Hematopoietic multipotent progenitor cell treated with erythropoietin and hydrocortisone succinate and interleukin-3 and kit ligand, for 4 days (in vitro differentiated cells): Measurements from ENCODE around the gene YIF1B.
A peak's percentile ranks its signal among the peaks of the same experiment; 100 is the strongest.
"Not testable (repeated sequence)": the region's sequence is repeated elsewhere in the genome, so short reads cannot be mapped to it uniquely, and the experiment has no call there.

Source experiments
- DNase-seq: peaks from one replicate; pipeline ENCODE4 v3.0.0-alpha.2; 2015

The YIF1B gene

GRCh38 chr19:38270587-38271167, 45.1 kb downstream of the YIF1B start:
- peak; percentile 84 for DNase-seq

GRCh38 chr19:38268539-38268938, 47.2 kb downstream of the YIF1B start:
- DNase-seq: peak; percentile 56

GRCh38 chr19:38267761-38268483, 47.8 kb downstream of the YIF1B start:
- peak; percentile 62 for DNase-seq

- no peak for DNase-seq
Observed at GRCh38 chr19:38266981-38267597, 48.7 kb downstream of the YIF1B start.

GRCh38 chr19:38265921-38266429, 49.8 kb downstream of the YIF1B start:
- no peak for DNase-seq

GRCh38 chr19:38265213-38265861, 50.4 kb downstream of the YIF1B start:
- peak; percentile 84 for DNase-seq

- DNase-seq: peak; percentile 75
Observed at GRCh38 chr19:38264486-38265212, 51.1 kb downstream of the YIF1B start, which contains the start of gene SPINT2. TSS of gene SPINT2 (plus strand) at chr19:38264573. CDS start at chr19:38264893, 320 bp downstream.

- DNase-seq: peak; percentile 81
Observed at GRCh38 chr19:38263689-38264485, 51.9 kb downstream of the YIF1B start.

- no peak for DNase-seq
Observed at GRCh38 chr19:38262585-38263268, 53.0 kb downstream of the YIF1B start.

- not testable (repeated sequence) for DNase-seq
Observed at GRCh38 chr19:38261942-38262341, 53.8 kb downstream of the YIF1B start.

- peak; percentile 69 for DNase-seq
Observed at GRCh38 chr19:38255383-38256014, 60.2 kb downstream of the YIF1B start.

GRCh38 chr19:38253788-38254187, 62.0 kb downstream of the YIF1B start:
- no peak for DNase-seq
